SU-DHL-6 (cell line): ENCODE data around the gene BSCL2.

Experiments used
- H2AFZ ChIP-seq: fragments of 200-600 bp; sonication (generic); 2 replicates; pipeline ENCODE4 v1.6.1; 2014; ENCODE audit warnings: low read depth, mild to moderate bottlenecking, moderate library complexity, mixed read lengths, antibody characterized with exemption, low read length; ENCODE audit not compliant: severe bottlenecking
- H3F3A ChIP-seq: fragments of 200-600 bp; shearing (Covaris generic); 2 replicates; pipeline ENCODE4 v1.6.0; 2016; ENCODE audit warnings: antibody characterized with exemption, mild to moderate bottlenecking; ENCODE audit not compliant: insufficient read depth
- H3K27ac ChIP-seq: fragments of 200-600 bp; sonication (generic); 2 replicates; pipeline ENCODE4 v1.5.1; 2016; ENCODE audit warnings: low read depth, mild to moderate bottlenecking, low read length, moderate library complexity, mixed read lengths
- H3K27me3 ChIP-seq: fragments of 200-600 bp; sonication (generic), shearing (Covaris generic); 2 replicates; pipeline ENCODE4 v1.6.0; 2014; ENCODE audit warnings: mild to moderate bottlenecking, low read length
- H3K36me3 ChIP-seq: fragments of 200-600 bp; sonication (generic); 2 replicates; pipeline ENCODE4 v1.6.1; 2014; ENCODE audit warnings: mild to moderate bottlenecking, low read length, mixed read lengths
- H3K4me2 ChIP-seq: fragments of 300-600, 200-600 bp; shearing (Covaris generic), sonication (generic); 2 replicates; pipeline ENCODE4 v1.6.0; 2014; ENCODE audit warnings: low read length, low read depth, mild to moderate bottlenecking; ENCODE audit not compliant: poor library complexity, severe bottlenecking
- H3K4me3 ChIP-seq: fragments of 200-600 bp; sonication (generic); 2 replicates; pipeline ENCODE4 v1.5.1; 2014; ENCODE audit warnings: antibody characterized with exemption, low read length, mild to moderate bottlenecking, mixed read lengths; ENCODE audit not compliant: insufficient read depth, poor library complexity, severe bottlenecking
- H3K79me2 ChIP-seq: fragments of 200-600 bp; sonication (generic); 2 replicates; pipeline ENCODE4 v1.6.1; 2014; ENCODE audit warnings: mild to moderate bottlenecking, low read length, moderate library complexity; ENCODE audit not compliant: insufficient read depth
- H3K9ac ChIP-seq: fragments of 200-600 bp; sonication (generic); 2 replicates; pipeline ENCODE4 v1.7.0; 2014; ENCODE audit warnings: mild to moderate bottlenecking, low read length
- H3K9me2 ChIP-seq: fragments of 200-600 bp; sonication (generic); replicated peaks from 2 replicates; pipeline ENCODE4 v1.6.1; 2014; ENCODE audit warnings: low read length; ENCODE audit not compliant: insufficient read depth
- H3K9me3 ChIP-seq: fragments of 200-600 bp; sonication (generic); 2 replicates; pipeline ENCODE4 v1.6.1; 2014; ENCODE audit warnings: low read length, mixed read lengths; ENCODE audit not compliant: insufficient read depth
- H4K20me1 ChIP-seq: fragments of 200-600 bp; sonication (generic); 2 replicates; pipeline ENCODE4 v1.6.1; 2014; ENCODE audit warnings: low read depth, mild to moderate bottlenecking, antibody characterized with exemption, low read length, moderate library complexity, mixed read lengths
- CTCF ChIP-seq: fragments of 200-600 bp; sonication (generic); IDR thresholded peaks from one replicate; pipeline ENCODE4 v1.5.1; 2017; ENCODE audit warnings: antibody characterized with exemption, mild to moderate bottlenecking, low read length, moderate library complexity; ENCODE audit not compliant: insufficient read depth, poor library complexity, severe bottlenecking
- EZH2phosphoT487 ChIP-seq: fragments of 200-600 bp; sonication (generic), shearing (Covaris generic); conservative IDR thresholded peaks from 2 replicates; pipeline ENCODE4 v1.6.1; 2018; ENCODE audit warnings: mild to moderate bottlenecking, antibody characterized with exemption, low read length, moderate library complexity, mixed read lengths

Gene BSCL2

DNA sequence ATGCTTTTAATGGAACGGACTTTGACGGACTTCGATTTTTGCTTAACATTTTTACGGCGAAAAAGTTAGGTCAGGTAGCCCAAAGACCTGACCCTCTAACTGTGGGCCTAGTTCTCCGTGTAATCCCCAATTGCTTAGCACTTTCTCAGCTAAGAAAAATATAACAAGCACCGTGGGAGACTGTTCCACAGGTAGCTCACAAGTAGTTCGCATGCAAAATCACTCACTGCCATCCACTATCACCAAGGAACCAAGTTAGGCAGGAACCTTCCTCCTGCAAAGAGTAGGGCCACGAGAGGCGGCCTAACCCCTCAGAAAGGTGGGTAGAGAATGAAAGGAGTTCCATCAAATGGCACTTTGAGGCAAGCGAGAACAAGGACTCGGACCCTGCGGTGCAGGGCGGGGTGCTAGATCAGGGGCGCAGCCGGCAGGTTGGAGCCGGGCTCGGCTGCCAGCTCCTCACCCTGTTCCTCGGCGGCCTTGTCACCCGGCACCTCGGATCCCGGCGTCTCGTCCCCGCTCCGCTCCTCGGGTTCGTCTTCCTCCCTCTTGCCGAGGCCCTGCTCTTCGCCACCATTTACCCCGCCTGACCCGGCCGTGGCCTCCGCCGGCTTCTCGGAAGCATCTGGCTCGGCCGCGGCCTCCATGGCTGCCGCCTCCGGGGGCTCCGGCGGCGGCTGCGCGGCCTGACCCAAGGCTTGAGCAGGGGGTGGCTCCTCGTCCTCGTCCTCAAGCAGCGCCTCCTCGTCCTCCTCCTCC lies 19.1 kb upstream of the BSCL2 start:
- Histone ChIP-seq H3K27me3 (no peaks in the 10 kb centered on the region), H3K79me2 (peaks cover 75% of the 10 kb centered on the region), H3K4me3 (peak overlapping the region; percentile 77), H3F3A (peaks cover 16% of the 10 kb centered on the region), H2AFZ (no peak overlapping the region), H3K9ac (peak overlapping the region; percentile 82), H3K9me2 (no peaks in the 10 kb centered on the region), H4K20me1 (peaks cover 22% of the 10 kb centered on the region), H3K9me3 (no peaks in the 10 kb centered on the region), H3K4me2 (peak overlapping the region; percentile 79), H3K27ac (peak overlapping the region; percentile 94), H3K36me3 (peaks cover 36% of the 10 kb centered on the region)
- TF ChIP-seq CTCF = no peak
- TF ChIP-seq EZH2phosphoT487 = no peak

DNA sequence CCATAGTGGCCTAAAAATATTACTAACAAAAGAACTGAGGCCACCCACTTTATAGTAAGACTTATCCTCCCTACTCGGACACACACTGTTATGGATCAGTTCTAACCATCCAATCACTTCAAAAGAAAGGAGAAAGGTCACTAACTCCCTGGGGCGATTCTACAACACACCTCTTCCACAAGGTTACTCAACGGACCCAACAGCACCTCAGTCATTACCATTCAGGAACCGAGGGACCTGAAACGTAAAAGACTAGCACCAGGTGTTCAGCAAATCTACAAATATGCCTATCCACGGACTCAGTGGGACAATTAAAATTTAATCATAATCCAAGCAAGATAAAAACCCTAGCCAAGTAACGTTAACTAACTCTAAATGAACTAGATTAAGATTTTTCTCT lies 18.4 kb upstream of the BSCL2 start:
- peak overlapping the region; percentile 77 for H3K4me3 ChIP-seq
- no peak overlapping the region for H2AFZ ChIP-seq
- H3K9me3 ChIP-seq = no peaks in the 10 kb centered on the region
- peak overlapping the region; percentile 79 for H3K4me2 ChIP-seq
- peak overlapping the region; percentile 94; the same call in 1 of the 2 replicates for H3K27ac ChIP-seq
- peaks cover 76% of the 10 kb centered on the region for H3K79me2 ChIP-seq
- peaks cover 22% of the 10 kb centered on the region for H4K20me1 ChIP-seq
- no peak for TF ChIP-seq EZH2phosphoT487
- TF ChIP-seq CTCF = no peak
- no peaks in the 10 kb centered on the region for H3K9me2 ChIP-seq
- peak overlapping the region; percentile 82 for H3K9ac ChIP-seq
- H3F3A ChIP-seq = peaks cover 16% of the 10 kb centered on the region
- H3K36me3 ChIP-seq = peaks cover 41% of the 10 kb centered on the region
- H3K27me3 ChIP-seq = no peaks in the 10 kb centered on the region

DNA sequence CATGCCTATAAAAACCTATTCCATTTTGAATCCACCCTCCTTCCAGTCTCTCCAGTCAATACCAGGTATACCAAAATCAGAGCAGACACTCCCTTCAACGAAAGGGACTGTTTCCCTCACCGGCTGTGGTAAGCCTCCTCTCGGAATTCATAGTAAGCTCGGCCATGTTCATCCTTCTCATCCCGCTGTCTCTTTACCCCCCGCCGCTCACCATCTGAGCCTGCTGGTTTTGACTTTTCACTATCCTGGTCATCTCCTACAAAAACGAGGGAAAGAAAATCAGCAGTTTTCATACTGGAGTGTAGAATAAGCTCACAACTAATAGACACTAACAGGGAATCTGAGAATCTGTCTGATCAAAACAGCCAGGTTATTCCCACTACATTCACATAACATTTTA lies 16.9 kb upstream of the BSCL2 start:
- H3F3A ChIP-seq = peaks cover 16% of the 10 kb centered on the region
- H3K9me2 ChIP-seq = no peaks in the 10 kb centered on the region
- no peaks in the 10 kb centered on the region for H3K27me3 ChIP-seq
- H3K27ac ChIP-seq = no peak overlapping the region
- peaks cover 49% of the 10 kb centered on the region for H3K36me3 ChIP-seq
- TF ChIP-seq EZH2phosphoT487 (no peak), CTCF (no peak)
- no peaks in the 10 kb centered on the region for H3K9me3 ChIP-seq
- peaks cover 22% of the 10 kb centered on the region for H4K20me1 ChIP-seq
- peak overlapping the region; percentile 82 for H3K9ac ChIP-seq
- no peak overlapping the region for H2AFZ ChIP-seq
- H3K4me3 ChIP-seq = peak overlapping the region; percentile 77
- H3K79me2 ChIP-seq = peaks cover 64% of the 10 kb centered on the region
- H3K4me2 ChIP-seq = peak overlapping the region; percentile 79
